ENCODE results near the gene CSNK1G2.

CSNK1G2 gene

DNA sequence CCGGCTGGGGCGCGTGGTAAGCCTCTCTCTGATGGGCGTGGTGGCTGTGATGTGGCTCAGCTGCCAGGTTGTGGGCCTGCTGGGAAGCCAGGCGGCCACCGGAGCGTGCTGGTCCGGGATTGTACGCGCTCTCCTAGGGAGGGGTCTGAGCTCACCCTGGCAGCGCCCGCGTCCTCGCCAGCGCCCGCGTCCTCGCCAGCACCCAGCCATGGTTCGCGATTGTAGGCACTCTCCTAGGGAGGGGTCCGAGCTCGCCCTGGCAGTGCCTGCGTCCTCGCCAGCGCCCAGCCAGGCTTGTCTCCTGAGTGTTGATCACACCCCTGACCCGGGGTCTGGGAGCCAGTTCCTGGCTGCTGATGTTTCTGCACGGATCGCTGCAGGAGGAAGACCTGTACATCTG is 22.0 kb upstream of the CSNK1G2 start:
- DNase-seq (ENCODE audit: low read depth in 2 of 2) = no peak

DNA sequence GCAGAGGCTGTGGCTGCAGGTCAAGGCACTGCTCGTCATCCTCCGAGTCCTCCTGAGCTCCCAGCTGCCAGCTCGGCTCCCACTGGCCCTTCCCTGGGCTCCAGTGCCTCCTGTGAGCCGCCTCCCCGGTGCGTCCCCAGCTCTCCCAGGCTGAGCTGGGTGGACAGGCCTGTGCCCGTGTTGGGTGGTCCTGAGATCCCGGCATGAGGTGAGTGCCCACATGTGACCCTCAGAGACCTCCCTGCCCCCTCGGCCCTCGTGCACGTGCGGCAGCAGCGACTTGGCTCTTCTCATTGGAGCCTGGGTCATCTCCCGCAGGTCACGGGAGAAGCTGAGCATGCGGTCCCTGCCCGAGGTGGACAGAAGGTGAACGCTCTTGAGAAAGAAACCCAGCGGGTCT is 20.3 kb upstream of the CSNK1G2 start:
- DNase-seq (ENCODE audit: low read depth in 2 of 2) = no peak

DNA sequence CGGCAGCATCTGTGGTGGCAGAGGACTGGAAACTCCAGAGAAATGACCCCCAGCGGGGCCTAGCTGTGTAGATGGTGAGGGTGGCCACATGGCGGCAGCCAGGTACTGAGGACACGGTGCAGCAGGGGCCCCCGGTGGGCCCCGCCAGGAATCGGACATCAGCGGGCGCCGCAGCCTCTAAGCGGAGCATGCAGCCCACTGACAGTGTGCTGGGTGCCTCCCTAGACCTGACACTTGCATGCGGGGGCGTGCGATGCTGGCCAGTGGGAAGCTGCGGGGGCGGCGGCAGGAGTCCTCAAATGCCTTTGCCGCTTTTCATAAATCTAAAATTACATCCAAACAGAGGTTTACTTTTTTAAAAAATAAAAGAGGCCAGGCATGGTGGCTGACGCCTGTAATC is 19.6 kb upstream of the CSNK1G2 start:
- no peak for DNase-seq (ENCODE audit: low read depth in 2 of 2)

GRCh38 chr19:1921825-1922224 is 19.1 kb upstream of the CSNK1G2 start:
- DNase-seq (ENCODE audit: low read depth in 2 of 2) = no peak

DNA sequence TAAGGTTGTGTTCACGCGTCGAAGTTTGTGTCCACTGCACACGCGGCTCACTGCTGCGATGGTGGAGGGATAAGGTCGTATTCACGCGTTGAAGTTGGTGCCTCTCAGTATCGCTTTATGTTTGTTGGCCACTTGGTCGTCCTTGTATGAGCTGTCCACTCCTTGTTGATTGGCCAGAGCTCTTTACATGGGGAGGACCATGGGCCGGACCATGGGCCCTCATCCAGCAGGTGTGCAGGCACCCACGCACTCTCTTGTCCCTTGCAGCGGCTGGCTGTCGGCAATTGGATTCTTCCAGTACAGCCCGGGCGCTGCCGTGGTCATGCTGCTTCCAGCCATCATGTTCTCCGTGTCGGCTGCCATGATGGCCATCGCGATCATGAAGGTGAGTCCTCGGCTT is 18.2 kb upstream of the CSNK1G2 start:
- DNase-seq (ENCODE audit: low read depth in 2 of 2) = no peak

- DNase-seq (ENCODE audit: low read depth in 2 of 2) = peak in 1 of 2 donors; percentile 47
Measured at GRCh38 chr19:1923319-1923718, 17.7 kb upstream of the CSNK1G2 start.

- no peak for DNase-seq (ENCODE audit: low read depth in 2 of 2)
Measured at GRCh38 chr19:1924320-1924961, 16.5 kb upstream of the CSNK1G2 start.

- no peak for DNase-seq (ENCODE audit: low read depth in 2 of 2)
Measured at GRCh38 chr19:1925544-1925943, 15.4 kb upstream of the CSNK1G2 start.

- peak; percentile 72 to 78 for DNase-seq (ENCODE audit: low read depth in 2 of 2)
Measured at GRCh38 chr19:1929021-1929742, 11.8 kb upstream of the CSNK1G2 start.

GRCh38 chr19:1931445-1931844 is 9.5 kb upstream of the CSNK1G2 start:
- DNase-seq (ENCODE audit: low read depth in 2 of 2) = no peak

- no peak for DNase-seq (ENCODE audit: low read depth in 2 of 2)
Measured at GRCh38 chr19:1932395-1932794, 8.6 kb upstream of the CSNK1G2 start.

GRCh38 chr19:1933244-1933643 is 7.7 kb upstream of the CSNK1G2 start:
- no peak for DNase-seq (ENCODE audit: low read depth in 2 of 2)

GRCh38 chr19:1933942-1934341 is 7.0 kb upstream of the CSNK1G2 start:
- no peak for DNase-seq (ENCODE audit: low read depth in 2 of 2)

DNA sequence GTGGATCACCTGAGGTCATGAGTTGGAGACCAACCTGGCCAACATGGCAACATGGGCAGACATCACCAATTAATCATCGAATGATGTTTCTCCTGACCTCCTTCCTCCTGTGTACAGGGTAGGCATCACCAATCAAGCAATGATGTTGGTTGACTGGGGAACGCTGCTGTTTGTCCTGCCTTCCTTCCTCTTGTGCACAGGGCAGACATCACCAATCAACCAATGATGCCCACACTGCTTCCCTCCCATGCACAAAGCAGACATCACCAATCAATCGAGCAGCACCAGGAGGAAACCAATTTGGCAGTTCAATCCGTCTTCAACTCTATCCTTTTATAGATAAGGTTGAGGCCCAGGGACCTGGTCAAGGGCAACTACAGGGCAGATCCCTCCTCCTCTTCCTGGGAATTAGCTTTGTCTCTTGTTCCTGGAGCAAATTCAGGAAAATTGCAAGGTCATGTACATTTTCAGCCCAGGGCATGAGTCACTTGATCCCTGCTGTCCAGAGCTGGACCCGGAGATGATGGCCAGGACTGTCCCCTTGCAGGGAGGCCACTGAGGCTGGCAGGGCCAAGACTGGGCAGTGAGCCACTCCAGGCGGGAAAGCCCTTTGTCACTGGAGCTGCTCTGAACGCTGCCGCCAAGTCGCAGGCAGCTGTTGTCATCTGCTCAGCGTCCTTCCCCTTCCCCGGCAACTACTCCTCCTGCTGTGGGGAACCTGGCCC is 5.3 kb upstream of the CSNK1G2 start:
- DNase-seq (ENCODE audit: low read depth in 2 of 2) = no peak

GRCh38 chr19:1936430-1936829 is 4.5 kb upstream of the CSNK1G2 start:
- DNase-seq (ENCODE audit: low read depth in 2 of 2) = no peak

GRCh38 chr19:1936916-1937610 is 3.9 kb upstream of the CSNK1G2 start:
- DNase-seq (ENCODE audit: low read depth in 2 of 2) = no peak

GRCh38 chr19:1938071-1938470 is 2.9 kb upstream of the CSNK1G2 start:
- DNase-seq (ENCODE audit: low read depth in 2 of 2) = no peak

- DNase-seq (ENCODE audit: low read depth in 2 of 2) = peak; percentile 51 to 65
Measured at GRCh38 chr19:1942078-1942933, 1.3 kb downstream of the CSNK1G2 start.

DNA sequence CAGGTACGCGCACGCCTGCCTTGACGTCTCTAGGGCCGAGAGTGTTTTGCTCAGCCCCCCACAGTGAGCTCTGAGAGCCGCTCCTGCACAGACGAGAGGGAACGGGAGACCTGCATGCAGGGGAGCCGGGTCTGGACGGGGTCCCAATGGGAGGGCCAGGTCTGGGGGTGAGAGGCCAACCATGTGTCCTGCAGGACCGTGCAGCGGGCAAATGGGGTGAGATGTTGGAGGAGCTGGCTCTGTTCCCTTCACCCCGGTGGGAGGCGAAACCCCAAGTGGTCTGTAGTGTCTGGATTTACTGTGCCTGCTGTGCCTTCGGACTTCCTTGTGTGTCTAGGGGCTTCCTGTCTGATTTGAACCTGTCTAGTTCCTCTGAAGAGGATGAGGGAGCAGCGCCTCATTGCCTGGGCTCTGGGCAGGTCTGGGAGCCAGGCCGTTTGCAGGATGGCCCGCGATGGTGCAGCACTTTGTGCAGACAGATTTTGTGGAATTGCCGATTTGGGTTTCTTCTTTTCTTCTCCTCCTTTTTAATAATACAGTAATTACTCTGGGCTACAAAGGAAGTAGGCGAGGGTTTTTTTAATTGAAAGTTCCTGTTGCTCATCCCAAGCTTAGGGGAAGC is 2.1 kb downstream of the CSNK1G2 start:
- no peak for DNase-seq (ENCODE audit: low read depth in 2 of 2)

DNA sequence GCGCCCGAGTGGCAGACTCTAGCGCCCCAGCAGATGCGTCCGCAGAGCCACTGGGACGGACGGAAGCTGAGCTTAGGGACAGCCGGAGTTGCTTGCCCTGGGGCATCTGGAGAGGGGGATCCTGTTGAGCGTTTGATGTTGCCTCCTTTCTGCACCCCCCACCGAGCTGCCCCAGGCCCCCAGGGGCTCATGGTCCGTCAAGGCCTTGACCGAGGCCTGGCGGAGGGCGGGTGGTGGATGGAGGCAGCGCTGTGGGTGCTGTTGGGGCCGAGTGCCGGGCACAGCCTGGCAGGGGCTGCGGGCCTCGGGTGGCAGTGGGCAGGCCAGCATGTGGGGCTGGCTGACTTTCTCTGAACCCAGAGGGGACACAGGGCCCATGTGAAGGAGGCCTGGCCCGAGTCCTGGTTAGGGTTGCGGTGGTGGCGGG is 2.7 kb downstream of the CSNK1G2 start:
- no peak for DNase-seq (ENCODE audit: low read depth in 2 of 2)

Measured in stimulated activated CD4-positive, alpha-beta T cell treated with anti-CD3 and anti-CD28 coated beads, Interleukin-4, amount 100 ng/mL, for 48 hours (primary cell).